ENCODE data around the gene BEGAIN. TPM values are rescaled to one million over a fixed set of nuclear protein-coding genes. Genes with fewer than 3 reads are reported as not detected.

The BEGAIN gene
- total and polyA plus RNA-seq, 2 experiments from 2014 or later: 0.11 to 0.65 TPM

DNA sequence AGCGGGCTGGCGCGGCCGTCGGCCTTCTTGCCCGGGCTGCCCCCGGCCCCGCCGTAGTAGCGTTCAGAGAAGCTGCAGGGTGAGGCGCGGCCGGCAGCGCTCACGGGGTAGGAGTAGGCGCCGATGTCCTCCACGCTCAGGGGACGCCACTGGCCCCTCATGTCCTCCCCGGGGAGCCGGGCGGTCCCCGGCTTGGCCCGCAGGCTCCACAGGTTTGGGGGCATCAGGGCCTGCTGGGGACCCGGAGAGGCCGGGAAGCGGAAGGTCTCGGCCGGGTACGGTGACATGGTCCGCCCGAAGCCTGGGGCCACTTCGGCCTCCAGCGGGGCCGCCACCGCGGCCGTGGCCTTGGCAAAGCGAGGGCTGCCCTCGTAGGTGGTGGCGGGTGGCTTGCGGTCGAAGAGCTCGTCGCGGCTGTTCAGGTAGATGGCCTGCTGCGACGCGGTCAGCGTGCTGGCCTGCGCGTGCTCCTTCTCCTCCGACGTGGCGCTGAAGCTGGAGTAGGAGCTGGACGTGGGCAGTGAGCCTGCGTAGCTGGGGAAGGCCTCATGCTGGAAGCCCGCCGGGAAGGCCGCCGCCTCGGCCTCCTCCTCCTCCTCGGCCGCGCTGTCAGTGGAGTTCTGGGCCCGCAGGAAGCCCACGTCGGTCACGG lies 48.7 kb downstream of the BEGAIN start:
- Histone ChIP-seq H3K36me3 (ENCODE audit: low read depth) (no peaks in the 10 kb centered on the region), H3K4me2 (ENCODE audit: unreplicated experiment) (no peak overlapping the region), H4K20me1 (ENCODE audit: insufficient read depth) (no peaks in the 10 kb centered on the region), H3K4me1 (ENCODE audit: insufficient read depth) (peaks cover 5% of the 10 kb centered on the region; the same call in 1 of the 2 replicates), H3K9me2 (ENCODE audit: insufficient read depth) (no peaks in the 10 kb centered on the region), H3F3A (ENCODE audit: insufficient read depth) (no peaks in the 10 kb centered on the region), H3K4me3 (no peak overlapping the region), H3K9me3 (ENCODE audit: low read depth) (no peaks in the 10 kb centered on the region), H3K27ac (no peak overlapping the region), H3K27me3 (replicated peaks; ENCODE audit: insufficient read depth) (no peaks in the 10 kb centered on the region), H2AFZ (no peak overlapping the region), H3K9ac (no peak overlapping the region), H3K79me2 (ENCODE audit: insufficient read depth) (no peaks in the 10 kb centered on the region)
- WGBS, 2 experiments (ENCODE audit: low coverage in 1 of 2, low lambda C conversion rate in 2 of 2, missing lambda C conversion rate in 2 of 2): 98% methylated on average over 49 to 64 of the region's 69 CpGs
- DNase-seq: no peak
- TF ChIP-seq EZH2phosphoT487 (IDR thresholded peaks at IDR 0.05; ENCODE audit: insufficient read depth, low read depth) (no peak), EZH2 (IDR thresholded peaks at IDR 0.05; ENCODE audit: insufficient read depth, poor library complexity, severe bottlenecking) (no peak)
- in situ Hi-C loops (cut with MboI): no loop called here

- 87 to 95% methylated on average over 40 to 43 of the region's 53 CpGs for WGBS, 2 experiments (ENCODE audit: low coverage in 1 of 2, low lambda C conversion rate in 2 of 2, missing lambda C conversion rate in 2 of 2)
- Histone ChIP-seq H2AFZ (no peak overlapping the region), H3K9ac (no peak overlapping the region), H3K4me1 (ENCODE audit: insufficient read depth) (peaks cover 8% of the 10 kb centered on the region; the same call in 1 of the 2 replicates), H4K20me1 (ENCODE audit: insufficient read depth) (no peaks in the 10 kb centered on the region), H3K79me2 (ENCODE audit: insufficient read depth) (no peaks in the 10 kb centered on the region), H3K27me3 (replicated peaks; ENCODE audit: insufficient read depth) (no peaks in the 10 kb centered on the region), H3K9me3 (ENCODE audit: low read depth) (no peaks in the 10 kb centered on the region), H3K36me3 (ENCODE audit: low read depth) (no peaks in the 10 kb centered on the region), H3K9me2 (ENCODE audit: insufficient read depth) (no peaks in the 10 kb centered on the region), H3F3A (ENCODE audit: insufficient read depth) (no peaks in the 10 kb centered on the region), H3K4me2 (ENCODE audit: unreplicated experiment) (no peak overlapping the region), H3K27ac (no peak overlapping the region), H3K4me3 (no peak overlapping the region)
- no peak for DNase-seq
- TF ChIP-seq EZH2 (IDR thresholded peaks at IDR 0.05; ENCODE audit: insufficient read depth, poor library complexity, severe bottlenecking): no peak
- no peak for TF ChIP-seq EZH2phosphoT487 (IDR thresholded peaks at IDR 0.05; ENCODE audit: insufficient read depth, low read depth)
- in situ Hi-C loops (cut with MboI): no loop called here
Observed at GRCh38 chr14:100537446-100538350, 49.5 kb downstream of the BEGAIN start.

DNA sequence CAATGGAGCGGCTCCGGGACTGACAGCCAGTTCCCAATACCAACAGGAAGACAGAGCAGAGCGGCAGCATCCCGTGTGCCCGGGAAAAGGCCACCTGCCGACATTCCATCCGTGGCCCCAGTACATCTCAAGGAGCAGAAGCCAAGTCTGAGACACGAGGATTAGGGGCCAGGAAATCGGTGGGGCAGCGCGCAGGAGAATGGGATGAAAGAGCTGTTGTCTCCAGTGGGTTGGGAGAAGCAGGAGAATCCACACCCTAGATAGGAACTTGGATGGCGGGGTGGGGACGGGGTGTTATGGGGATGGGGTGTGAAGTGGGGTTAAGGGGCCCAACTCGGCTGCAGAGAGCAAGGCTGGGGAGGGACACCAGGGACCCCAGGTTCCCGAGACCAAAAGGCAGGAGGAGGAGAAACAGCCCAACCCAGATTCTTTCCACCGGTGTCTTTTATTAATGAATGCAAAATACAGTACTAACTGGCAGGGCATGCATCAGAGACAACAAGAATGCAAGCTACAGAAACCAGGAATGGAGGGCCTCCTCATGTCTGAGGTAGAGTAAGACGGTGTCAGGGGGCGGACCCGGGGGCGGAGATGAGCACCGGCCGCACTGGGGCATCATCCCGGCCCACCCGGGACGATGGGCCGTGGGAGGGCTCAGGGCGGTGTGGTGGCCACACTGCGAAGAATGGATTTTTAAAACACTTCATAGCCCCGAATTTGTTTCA lies 50.3 kb downstream of the BEGAIN start:
- DNase-seq: no peak
- in situ Hi-C loops (cut with MboI): no loop called here
- Histone ChIP-seq H3K4me2 (ENCODE audit: unreplicated experiment) (no peak overlapping the region), H3K9me2 (ENCODE audit: insufficient read depth) (no peaks in the 10 kb centered on the region), H3F3A (ENCODE audit: insufficient read depth) (no peaks in the 10 kb centered on the region), H2AFZ (no peak overlapping the region), H4K20me1 (ENCODE audit: insufficient read depth) (no peaks in the 10 kb centered on the region), H3K27me3 (replicated peaks; ENCODE audit: insufficient read depth) (no peaks in the 10 kb centered on the region), H3K79me2 (ENCODE audit: insufficient read depth) (no peaks in the 10 kb centered on the region), H3K4me1 (ENCODE audit: insufficient read depth) (peaks cover 8% of the 10 kb centered on the region; the same call in 1 of the 2 replicates), H3K9me3 (ENCODE audit: low read depth) (no peaks in the 10 kb centered on the region), H3K27ac (no peak overlapping the region), H3K4me3 (no peak overlapping the region), H3K36me3 (ENCODE audit: low read depth) (no peaks in the 10 kb centered on the region), H3K9ac (no peak overlapping the region)
- WGBS, 2 experiments (ENCODE audit: low coverage in 1 of 2, low lambda C conversion rate in 2 of 2, missing lambda C conversion rate in 2 of 2): 91 to 93% methylated on average over 23 to 29 of the region's 29 CpGs
- TF ChIP-seq EZH2phosphoT487 (IDR thresholded peaks at IDR 0.05; ENCODE audit: insufficient read depth, low read depth) (no peak), EZH2 (IDR thresholded peaks at IDR 0.05; ENCODE audit: insufficient read depth, poor library complexity, severe bottlenecking) (no peak)

GRCh38 chr14:100536121-100536510 lies 51.1 kb downstream of the BEGAIN start:
- no peaks in the 10 kb centered on the region for H3K27me3 ChIP-seq (replicated peaks; ENCODE audit: insufficient read depth)
- H3K27ac ChIP-seq: no peak overlapping the region
- peaks cover 8% of the 10 kb centered on the region; the same call in 1 of the 2 replicates for H3K4me1 ChIP-seq (ENCODE audit: insufficient read depth)
- no peaks in the 10 kb centered on the region for H3K9me3 ChIP-seq (ENCODE audit: low read depth)
- TF ChIP-seq EZH2phosphoT487 (IDR thresholded peaks at IDR 0.05; ENCODE audit: insufficient read depth, low read depth) (no peak), EZH2 (IDR thresholded peaks at IDR 0.05; ENCODE audit: insufficient read depth, poor library complexity, severe bottlenecking) (no peak)
- in situ Hi-C loops (cut with MboI): no loop called here
- H3F3A ChIP-seq (ENCODE audit: insufficient read depth): no peaks in the 10 kb centered on the region
- 78 to 81% methylated on average over 7 to 8 of the region's 8 CpGs for WGBS, 2 experiments (ENCODE audit: low coverage in 1 of 2, low lambda C conversion rate in 2 of 2, missing lambda C conversion rate in 2 of 2)
- no peaks in the 10 kb centered on the region for H3K36me3 ChIP-seq (ENCODE audit: low read depth)
- H4K20me1 ChIP-seq (ENCODE audit: insufficient read depth): no peaks in the 10 kb centered on the region
- no peak overlapping the region for H3K4me2 ChIP-seq (ENCODE audit: unreplicated experiment)
- no peaks in the 10 kb centered on the region for H3K9me2 ChIP-seq (ENCODE audit: insufficient read depth)
- no peaks in the 10 kb centered on the region for H3K79me2 ChIP-seq (ENCODE audit: insufficient read depth)
- no peak overlapping the region for H3K9ac ChIP-seq
- no peak overlapping the region for H3K4me3 ChIP-seq
- no peak for DNase-seq
- H2AFZ ChIP-seq: no peak overlapping the region

Measured in GM23248 (cell line).